Hepatic stellate cell (primary cell): ENCODE data around the gene HDAC10.

Experiments
- DNase-seq: peaks from one replicate; pipeline ENCODE4 v3.0.0; 2011; ENCODE audit warnings: low spot score

The HDAC10 gene

GRCh38 chr22:50201191-50202129 lies 49.6 kb downstream of the HDAC10 start:
- peak; percentile 49 for DNase-seq

DNA sequence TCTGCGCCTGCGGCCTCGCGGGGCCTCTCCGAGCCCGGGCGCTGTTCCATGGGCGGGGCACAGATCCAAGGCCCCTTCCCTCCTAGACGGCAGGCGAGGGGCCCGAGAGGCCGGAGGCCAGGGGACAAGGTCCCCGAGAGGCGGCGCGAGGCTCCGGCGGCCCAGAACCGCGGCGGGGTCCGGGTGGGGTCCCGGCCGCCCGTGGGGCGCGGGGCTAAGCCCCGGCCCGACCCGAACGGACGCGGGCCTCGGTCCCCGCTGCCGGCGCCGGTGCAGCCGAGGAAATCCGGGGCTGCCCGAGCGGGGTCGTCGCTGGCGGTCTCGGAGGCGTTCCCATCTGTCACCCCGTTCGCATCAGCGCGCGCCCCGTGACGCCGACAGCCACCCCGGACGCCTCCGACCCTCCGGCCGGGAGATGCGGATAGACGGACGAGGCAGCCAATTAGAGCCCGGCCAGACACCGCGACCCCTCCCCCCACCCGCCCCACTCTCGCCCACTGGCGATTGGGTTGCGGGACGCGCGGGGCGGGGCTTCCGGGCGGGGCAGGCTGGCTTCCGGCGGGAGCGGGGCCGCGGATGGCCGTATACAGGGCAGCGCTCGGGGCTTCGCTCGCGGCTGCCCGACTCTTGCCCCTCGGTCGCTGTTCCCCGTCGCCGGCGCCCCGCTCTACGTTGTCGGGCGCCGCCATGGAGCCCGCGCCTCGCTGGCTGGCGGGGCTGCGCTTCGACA lies 50.4 kb downstream of the HDAC10 start, which contains the start of gene SELENOO:
SELENOO (plus strand) TSS at position 551 of the 730 bp plus-strand sequence; CDS start at position 577, 26 bp downstream.
- DNase-seq: peak; percentile 100

DNA sequence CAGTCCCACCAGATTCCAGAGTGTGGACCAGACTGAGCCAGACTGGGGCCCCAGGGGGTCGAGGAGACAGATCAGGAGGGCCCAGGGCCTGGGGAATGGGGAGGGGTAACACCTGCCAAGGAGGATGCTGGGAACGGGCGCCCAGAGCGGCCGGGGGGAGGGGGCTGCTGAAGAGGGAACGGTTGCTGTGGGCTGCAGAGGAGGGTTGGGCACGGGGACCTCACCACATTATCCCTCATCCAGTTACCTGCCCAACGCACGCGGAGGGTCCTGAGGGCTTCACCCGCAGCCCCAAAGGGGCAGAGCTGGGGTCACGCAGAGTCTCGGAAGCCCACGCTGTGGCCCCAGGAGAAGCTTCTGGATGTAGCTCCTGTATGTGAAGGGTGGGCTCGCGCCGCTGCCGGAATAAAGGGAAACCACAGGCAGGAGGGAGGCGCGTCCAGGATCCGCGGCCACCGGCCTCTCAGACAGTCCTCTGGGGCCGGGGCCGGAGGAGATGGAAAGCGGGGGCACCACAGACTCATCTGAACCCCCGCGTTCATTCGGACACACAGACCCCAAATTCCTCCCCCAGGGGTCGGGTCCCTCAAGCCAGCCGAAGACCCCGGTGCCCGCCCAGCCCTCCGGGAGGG lies 51.1 kb downstream of the HDAC10 start:
- DNase-seq: no peak

DNA sequence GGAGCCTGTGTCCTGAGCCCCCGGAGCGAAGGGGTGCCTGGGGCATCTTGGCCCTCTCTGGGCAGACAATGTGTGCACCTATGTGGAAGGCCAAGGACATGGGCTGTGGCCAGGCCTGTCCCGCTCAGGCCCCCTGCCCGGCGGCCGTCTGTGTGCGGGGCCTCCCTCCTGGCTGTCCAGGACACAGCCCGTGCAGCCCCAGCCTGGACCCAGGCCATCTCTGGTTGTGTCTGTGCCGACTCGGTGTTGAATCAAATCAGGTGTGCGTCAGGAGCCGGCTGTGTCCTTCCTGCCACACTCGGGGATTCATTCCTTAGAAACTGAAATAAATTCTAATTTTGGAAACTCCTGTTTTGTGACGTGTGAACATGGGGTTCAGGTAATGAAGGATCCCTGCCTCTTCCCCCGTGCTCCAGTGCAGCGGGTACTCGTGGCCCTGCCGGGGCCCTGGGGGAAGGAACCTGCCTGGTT lies 51.8 kb downstream of the HDAC10 start:
- DNase-seq: no peak

DNA sequence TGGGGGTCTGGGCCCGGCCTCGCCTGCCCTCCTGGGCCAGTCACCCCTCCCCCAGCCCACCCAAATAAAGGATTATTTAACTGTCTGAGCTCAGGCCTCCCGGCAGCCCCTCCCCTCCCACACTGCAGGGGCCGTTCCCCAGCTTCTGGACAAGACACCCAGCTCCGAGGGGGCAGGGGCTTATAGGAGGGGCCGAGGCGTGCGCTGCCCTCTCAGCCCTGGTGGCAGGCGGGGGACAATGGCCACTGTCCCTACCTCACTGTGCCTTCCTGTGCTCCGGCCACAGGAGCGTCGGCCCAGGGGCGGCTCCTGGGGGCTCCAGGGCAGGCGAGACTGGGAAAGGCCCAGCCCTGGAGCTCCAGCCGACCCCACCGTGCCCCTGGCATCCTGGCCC lies 52.4 kb downstream of the HDAC10 start:
- no peak for DNase-seq

DNA sequence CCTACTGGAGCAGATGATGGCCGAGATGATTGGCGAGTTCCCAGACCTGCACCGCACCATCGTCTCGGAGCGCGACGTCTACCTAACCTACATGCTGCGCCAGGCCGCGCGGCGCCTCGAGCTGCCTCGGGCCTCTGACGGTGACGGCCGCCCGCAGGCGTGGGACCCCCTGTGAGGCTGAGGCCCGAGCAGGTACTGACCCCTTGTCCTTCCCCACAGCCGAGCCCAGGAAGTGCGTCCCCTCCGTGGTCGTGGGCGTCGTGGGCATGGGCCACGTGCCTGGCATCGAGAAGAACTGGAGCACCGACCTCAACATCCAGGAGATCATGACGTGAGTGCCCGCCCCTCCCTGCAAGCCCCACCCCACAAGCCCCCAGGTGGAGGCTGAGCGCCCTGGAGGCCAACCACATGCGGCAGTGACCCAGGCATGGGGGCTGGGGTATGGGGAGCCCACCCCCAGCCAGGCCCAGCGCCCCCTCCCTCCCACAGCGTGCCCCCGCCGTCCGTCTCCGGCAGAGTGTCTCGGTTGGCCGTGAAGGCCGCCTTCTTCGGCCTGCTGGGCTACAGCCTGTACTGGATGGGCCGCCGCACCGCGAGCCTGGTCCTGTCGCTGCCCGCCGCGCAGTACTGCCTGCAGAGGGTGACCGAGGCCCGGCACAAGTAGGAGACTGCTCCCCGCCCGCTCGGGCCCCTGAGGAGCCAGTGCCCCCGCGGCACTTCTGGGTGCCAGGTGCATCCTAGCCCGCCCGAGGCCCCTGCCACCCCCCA lies 53.0 kb downstream of the HDAC10 start:
- DNase-seq: no peak

- no peak for DNase-seq
Measured at GRCh38 chr22:50197000-50197800, 53.9 kb downstream of the HDAC10 start.

DNA sequence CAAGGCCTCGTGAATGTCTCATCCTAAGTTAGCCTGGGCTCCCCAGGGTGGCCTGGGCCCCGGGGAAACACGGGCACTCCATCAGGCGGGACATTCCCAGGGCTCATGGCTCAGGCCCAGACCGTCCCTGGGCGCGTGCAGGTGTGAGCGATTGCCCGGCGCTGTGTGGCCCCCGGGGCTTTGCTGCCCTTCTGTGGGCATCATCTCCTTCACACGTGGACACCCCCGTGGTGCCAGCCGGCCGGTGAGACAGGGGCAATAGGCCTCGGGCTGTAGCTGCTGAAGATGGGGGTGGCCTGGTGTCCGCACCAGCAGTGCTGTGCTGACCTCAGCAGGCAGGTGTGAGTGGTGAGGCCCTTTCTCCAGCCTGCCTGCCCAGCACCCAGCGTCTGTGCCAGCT lies 54.8 kb downstream of the HDAC10 start:
- no peak for DNase-seq
